ENCODE results near the gene VWA3B. TPM values are rescaled to one million over a fixed set of nuclear protein-coding genes. Genes with fewer than 3 reads are reported as not detected.
A peak's percentile ranks its signal among the peaks of the same experiment; 100 is the strongest.

The VWA3B gene
- polyA plus RNA-seq, 3 donors, result not detected

- H3K27ac ChIP-seq (ENCODE audit: low read depth in 1 of 2, low read length in 2 of 2), result no peak overlapping the region
- DNase-seq, result no peak
- Mint-ChIP-seq H3K4me3 (peak overlapping the region in 1 of 2 donors; percentile 65), H3K27me3 (ENCODE audit: low read depth in 3 of 3) (peaks cover 19 to 34% (median 31%) of the 10 kb centered on the region in 3 donors), H3K27ac (no peak overlapping the region), H3K36me3 (peaks cover 0 to 2% of the 10 kb centered on the region in 2 donors), H3K4me1 (peaks cover 51% of the 10 kb centered on the region), H3K9me3 (no peaks in the 10 kb centered on the region)
- no peaks in the 10 kb centered on the region for H4K20me1 ChIP-seq (ENCODE audit: insufficient read depth, low read length)
- no peak overlapping the region for H3K9ac ChIP-seq (ENCODE audit: insufficient read depth, low read length, poor library complexity, severe bottlenecking)
- 95% methylated on average over 3 of the region's 3 CpGs for WGBS (ENCODE audit: insufficient coverage)
- H2AFZ ChIP-seq (ENCODE audit: insufficient read depth, low read depth, low read length, poor library complexity, severe bottlenecking), result no peak overlapping the region
- TF ChIP-seq CTCF (IDR thresholded peaks at IDR 0.05), result no peak
- intact Hi-C loops (cut with micrococcal nuclease), result loop anchor here (2.0 to 10.0 kb wide), 3 partner anchors 50 to 170 kb away; no protein-coding TSS in a partner anchor
- peaks cover 48% of the 10 kb centered on the region in 2 donors for H3K4me1 ChIP-seq (ENCODE audit: control insufficient read depth in 1 of 2, insufficient read depth in 2 of 2, low read length in 2 of 2)
- H3K9me3 ChIP-seq (replicated peaks in 1 of 2; ENCODE audit: control insufficient read depth in 1 of 2, insufficient read depth in 1 of 2, low read length in 2 of 2), result no peaks in the 10 kb centered on the region
- peaks cover 11 to 22% of the 10 kb centered on the region in 2 donors for H3K27me3 ChIP-seq (ENCODE audit: control insufficient read depth in 2 of 2, insufficient read depth in 2 of 2, low read length in 2 of 2)
- H3K4me3 ChIP-seq (replicated peaks in 1 of 3; ENCODE audit: low read depth in 2 of 3, low read length in 3 of 3), result no peak overlapping the region
- no peak overlapping the region for H3K4me2 ChIP-seq (replicated peaks; ENCODE audit: extremely low read depth, low read length, poor library complexity, severe bottlenecking)
- no peaks in the 10 kb centered on the region for H3K79me2 ChIP-seq (ENCODE audit: insufficient read depth, low read length)
- no peaks in the 10 kb centered on the region for H3K36me3 ChIP-seq (replicated peaks in 1 of 2; ENCODE audit: control insufficient read depth in 1 of 2, insufficient read depth in 2 of 2, low read length in 2 of 2)
Measured at GRCh38 chr2:98084869-98085238, 2.1 kb upstream of the VWA3B start.

DNA sequence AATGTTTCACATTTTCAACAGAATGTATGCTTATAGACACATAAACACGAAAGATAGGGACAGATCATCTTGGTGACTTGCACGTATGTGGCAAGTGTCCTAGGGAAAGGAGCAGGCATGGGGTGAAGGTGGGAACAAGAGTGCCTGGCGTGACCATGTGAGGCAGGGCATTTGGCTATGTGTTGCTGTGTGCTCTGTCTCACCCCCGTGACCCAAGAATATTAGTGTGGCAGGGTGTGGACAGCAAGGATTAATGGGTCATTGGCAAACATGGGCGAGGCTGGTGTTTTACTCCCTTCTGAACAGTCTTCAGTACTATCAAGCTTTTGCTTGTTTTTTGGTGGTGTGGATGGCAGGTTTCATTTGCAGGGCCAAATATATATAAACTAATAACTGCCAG is 1.3 kb upstream of the VWA3B start:
- Histone ChIP-seq H3K79me2 (ENCODE audit: insufficient read depth, low read length) (no peaks in the 10 kb centered on the region), H3K27ac (ENCODE audit: low read depth in 1 of 2, low read length in 2 of 2) (no peak overlapping the region), H3K4me1 (ENCODE audit: control insufficient read depth in 1 of 2, insufficient read depth in 2 of 2, low read length in 2 of 2) (peaks cover 55 to 56% of the 10 kb centered on the region in 2 donors), H3K4me3 (replicated peaks in 1 of 3; ENCODE audit: low read depth in 2 of 3, low read length in 3 of 3) (no peak overlapping the region), H2AFZ (ENCODE audit: insufficient read depth, low read depth, low read length, poor library complexity, severe bottlenecking) (no peak overlapping the region), H3K4me2 (replicated peaks; ENCODE audit: extremely low read depth, low read length, poor library complexity, severe bottlenecking) (no peak overlapping the region), H3K36me3 (replicated peaks in 1 of 2; ENCODE audit: control insufficient read depth in 1 of 2, insufficient read depth in 2 of 2, low read length in 2 of 2) (no peaks in the 10 kb centered on the region), H3K9ac (ENCODE audit: insufficient read depth, low read length, poor library complexity, severe bottlenecking) (no peak overlapping the region), H4K20me1 (ENCODE audit: insufficient read depth, low read length) (no peaks in the 10 kb centered on the region), H3K9me3 (replicated peaks in 1 of 2; ENCODE audit: control insufficient read depth in 1 of 2, insufficient read depth in 1 of 2, low read length in 2 of 2) (no peaks in the 10 kb centered on the region), H3K27me3 (ENCODE audit: control insufficient read depth in 2 of 2, insufficient read depth in 2 of 2, low read length in 2 of 2) (peaks cover 8 to 22% of the 10 kb centered on the region in 2 donors)
- no peaks in the 10 kb centered on the region for H3K9me3 Mint-ChIP-seq
- H3K4me1 Mint-ChIP-seq, result peaks cover 59% of the 10 kb centered on the region
- peaks cover 19 to 32% (median 31%) of the 10 kb centered on the region in 3 donors for H3K27me3 Mint-ChIP-seq (ENCODE audit: low read depth in 3 of 3)
- peak overlapping the region in 1 of 2 donors; percentile 93 for H3K4me3 Mint-ChIP-seq
- DNase-seq, result no peak
- 100% methylated on average over 4 of the region's 5 CpGs for WGBS (ENCODE audit: insufficient coverage)
- no peak overlapping the region for H3K27ac Mint-ChIP-seq
- H3K36me3 Mint-ChIP-seq, result peaks cover 0 to 2% of the 10 kb centered on the region in 2 donors
- intact Hi-C loops (cut with micrococcal nuclease), result loop anchor here (2.0 to 10.0 kb wide), 3 partner anchors 49 to 171 kb away; no protein-coding TSS in a partner anchor
- no peak for TF ChIP-seq CTCF (IDR thresholded peaks at IDR 0.05)

Measured in CD14-positive monocyte (primary cell).